Stimulated activated CD8-positive, alpha-beta memory T cell treated with anti-CD3 and anti-CD28 coated beads, Interleukin-2, amount 100 ng/mL, for 1 hour (primary cell): ENCODE results near the gene TOR2A.

ENCODE experiments used
- DNase-seq, 2 donors: peaks; one replicate each; pipeline ENCODE4 v3.0.0-alpha.2; 2020; ENCODE audit warnings: low read depth in 2 of 2

TOR2A gene

DNA sequence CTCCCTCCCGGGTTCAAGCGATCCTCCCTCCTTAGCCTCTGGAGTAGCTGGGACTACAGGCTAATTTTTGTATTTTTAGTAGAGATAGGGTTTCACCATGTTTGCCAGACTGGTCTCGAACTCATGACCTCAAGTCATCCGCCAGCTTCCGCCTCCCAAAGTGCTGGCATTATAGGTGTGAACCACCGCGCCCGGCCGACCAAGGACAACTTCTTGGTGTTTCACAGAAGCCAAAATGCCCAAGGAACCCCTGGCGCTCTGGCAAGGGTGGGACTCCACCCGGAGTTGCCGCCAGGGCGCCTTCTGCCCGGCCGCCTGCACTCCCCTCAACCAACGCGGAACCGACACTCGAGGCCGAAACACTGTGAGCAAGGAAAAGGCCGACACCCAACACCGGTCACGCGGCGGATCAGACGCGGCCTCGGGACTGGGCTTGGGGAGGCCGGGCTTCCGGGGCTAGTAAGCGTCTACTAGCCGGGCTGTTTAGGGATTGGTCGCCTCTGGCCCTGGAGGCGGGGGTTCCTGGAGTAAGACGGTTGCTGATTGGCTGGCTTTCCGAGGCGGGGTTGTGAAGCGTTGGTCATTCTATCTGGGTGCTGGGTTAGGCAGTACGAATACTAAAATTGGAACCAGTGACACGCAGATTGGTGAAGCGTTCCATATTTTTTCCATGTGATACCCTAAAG is 36.0 kb downstream of the TOR2A start:
- DNase-seq: peak; percentile 64 to 74

DNA sequence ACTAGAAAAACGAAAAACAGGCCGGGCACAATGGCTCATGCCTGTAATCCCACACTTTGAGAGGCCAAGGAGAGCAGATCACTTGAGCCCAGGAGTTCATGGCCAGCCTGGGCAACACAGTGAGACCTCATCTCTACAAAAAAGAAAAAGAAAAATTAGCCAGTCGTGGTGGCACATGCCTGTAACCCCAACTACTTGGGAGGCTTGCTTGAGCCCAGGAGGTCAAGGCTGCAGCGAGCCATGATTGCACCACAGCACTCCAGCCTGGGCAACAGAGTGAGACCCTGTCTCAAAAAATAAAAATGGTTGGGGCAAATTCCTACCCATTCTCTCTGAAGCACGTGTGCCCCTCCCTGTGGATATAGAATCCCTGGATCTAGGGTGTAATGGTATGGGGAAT is 36.7 kb downstream of the TOR2A start:
- DNase-seq: no peak

DNA sequence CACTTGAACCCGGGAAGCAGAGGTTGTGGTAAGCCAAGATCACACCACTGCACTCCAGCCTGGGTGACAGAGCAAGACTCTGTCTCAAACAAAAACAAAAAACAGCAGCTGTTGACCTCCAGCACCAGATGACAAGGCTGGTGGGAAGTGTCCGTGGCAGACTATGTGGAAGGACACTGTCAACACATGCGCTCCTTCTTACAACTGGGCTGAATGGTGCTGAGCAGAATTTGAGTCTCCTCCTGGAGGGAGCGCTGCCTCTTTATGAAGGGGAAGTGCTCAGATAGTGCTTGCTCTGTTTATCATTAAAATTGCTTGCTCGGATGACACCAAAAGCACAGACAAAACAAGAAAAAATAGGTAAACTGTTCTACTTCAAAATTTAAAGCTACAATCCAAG is 37.5 kb downstream of the TOR2A start:
- DNase-seq: no peak

DNA sequence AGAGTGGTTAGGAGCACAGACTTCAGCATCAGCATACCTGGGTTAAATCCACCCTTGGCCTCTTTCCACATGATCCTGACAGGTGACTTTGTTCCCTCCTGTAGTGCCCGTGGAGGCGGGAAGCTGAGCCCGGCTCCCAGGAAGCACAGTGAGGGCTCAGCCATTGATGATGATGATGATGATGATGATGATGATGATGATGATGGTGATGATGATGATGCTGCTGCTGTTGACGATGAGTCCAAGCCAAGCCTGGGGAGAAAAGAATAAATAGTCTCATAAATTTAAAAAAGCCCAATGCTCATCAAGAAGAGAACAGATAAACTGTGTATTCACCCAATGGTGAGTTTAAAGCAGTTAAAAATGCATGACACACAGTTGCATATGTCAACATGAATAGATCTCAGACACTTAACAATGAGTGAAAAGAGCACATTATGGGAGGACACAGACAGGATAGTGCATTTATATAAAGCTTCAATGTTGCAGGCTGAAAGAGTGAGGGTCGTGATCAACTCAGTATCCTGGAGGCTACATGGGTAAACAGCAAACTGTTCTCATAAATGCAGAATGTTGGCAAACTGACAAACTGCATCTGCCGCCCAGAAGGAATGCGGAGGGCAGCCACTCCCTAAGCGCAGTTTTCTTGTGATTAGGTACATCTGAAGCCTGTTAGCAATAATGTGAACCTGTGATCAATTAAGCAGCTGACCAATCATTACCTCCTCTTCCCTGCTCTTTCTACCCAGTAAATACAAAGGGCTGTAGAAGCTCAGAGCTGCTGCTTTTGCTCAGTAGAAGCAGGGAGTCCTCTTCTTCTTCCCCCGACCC is 40.0 kb downstream of the TOR2A start:
- DNase-seq: no peak

DNA sequence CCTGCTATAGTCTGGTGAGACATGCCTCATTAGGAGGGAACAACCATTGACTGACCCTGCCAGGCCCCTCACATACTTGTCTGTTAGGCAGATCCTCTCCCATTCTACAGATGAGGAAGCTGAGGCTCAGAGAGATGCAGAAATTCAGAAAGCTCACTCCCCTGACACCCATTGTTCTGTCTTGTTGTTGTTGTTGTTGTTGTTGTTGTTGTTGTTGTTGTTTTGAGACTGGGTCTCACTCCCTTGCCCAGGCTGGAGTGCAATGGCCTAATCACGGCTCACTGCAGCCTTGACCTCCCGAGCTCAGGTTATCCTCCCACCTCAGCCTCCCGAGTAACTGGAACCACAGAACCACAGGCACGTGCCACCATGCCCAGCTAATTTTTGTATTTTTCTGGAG is 41.4 kb downstream of the TOR2A start:
- no peak for DNase-seq

DNA sequence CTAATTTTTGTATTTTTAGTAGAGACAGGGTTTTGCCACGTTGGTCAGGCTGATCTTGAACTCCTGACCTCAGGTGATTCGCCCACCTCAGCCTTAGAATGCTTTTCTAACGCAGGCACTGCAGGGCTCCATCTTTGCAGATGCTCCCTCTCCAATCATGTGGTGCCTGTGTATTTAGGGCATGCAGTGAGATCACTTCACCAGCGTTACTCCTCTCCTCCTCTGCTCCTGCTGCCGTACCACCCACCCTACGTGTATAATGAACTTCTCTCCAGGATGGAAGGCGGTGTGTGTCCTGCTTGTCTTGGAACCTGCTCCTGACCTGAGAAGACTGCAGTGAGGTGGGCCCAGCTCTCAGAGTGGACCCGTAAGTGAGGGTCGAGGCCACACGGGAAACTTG is 42.0 kb downstream of the TOR2A start:
- DNase-seq: no peak

DNA sequence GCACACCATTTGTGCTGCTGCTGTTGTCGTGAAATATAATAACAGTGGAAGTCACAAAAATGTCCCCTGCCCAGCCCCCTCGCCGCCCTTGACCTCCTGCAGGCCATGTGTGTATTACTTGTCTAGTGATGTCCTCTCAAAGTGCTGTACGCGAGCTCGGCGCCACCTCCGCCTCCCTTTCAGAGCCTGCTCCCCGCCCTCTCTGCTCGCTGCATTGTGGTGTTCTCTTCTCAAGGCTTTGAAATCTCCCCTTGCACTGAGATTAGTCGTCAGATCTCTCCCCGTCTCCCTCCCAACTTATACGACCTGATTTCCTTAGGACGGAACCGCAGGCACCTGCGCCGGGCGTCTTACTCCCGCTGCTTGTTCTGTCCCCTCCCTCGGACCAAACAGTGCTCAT is 43.0 kb downstream of the TOR2A start:
- no peak for DNase-seq

DNA sequence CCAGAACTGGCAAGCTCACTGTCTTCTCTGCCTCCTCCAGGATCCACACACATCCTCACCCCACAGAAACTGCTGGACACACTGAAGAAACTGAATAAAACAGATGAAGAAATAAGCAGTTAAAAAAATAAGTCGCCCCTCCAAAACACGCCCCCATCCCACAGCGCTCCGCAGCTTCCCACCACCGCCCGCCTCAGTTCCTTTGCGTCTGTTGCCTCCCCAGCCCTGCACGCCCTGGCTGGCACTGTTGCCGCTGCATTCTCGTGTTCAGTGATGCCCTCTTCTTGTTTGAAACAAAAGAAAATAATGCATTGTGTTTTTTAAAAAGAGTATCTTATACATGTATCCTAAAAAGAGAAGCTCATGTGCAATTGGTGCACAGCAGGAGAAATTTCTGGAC is 44.4 kb downstream of the TOR2A start:
- no peak for DNase-seq

DNA sequence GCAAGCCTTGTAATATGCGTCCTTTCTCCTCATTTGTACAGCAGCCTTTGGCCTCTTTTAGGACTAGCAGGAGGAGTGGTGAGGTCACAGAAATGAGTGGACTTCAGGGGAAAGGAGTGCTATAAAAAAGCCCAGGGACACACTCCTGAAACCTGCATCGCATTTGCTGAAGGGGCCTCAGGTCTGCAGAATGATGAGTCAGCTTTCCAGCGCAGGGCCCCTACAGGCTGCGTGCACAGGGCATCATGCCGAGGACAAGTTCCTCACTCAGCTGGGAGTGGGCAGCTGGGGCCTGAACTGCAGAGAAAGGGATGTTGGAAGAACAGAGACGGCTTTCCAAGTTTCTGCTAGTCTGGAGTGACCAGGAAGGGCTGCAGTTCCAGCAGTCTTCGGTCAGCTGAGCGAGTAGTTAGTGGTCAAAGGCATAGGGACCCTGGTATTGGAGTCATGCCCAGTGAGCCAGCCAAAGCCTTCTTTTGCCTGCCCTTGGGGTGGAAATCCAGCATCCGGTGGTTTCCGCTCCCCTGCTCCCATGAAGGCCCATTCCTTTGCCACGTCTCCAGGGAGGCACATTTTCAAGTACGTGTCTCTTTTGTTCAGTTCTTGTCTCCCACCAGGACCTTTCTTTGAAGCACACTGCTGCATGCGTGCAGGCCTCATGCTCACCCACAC is 45.6 kb downstream of the TOR2A start:
- DNase-seq: no peak

DNA sequence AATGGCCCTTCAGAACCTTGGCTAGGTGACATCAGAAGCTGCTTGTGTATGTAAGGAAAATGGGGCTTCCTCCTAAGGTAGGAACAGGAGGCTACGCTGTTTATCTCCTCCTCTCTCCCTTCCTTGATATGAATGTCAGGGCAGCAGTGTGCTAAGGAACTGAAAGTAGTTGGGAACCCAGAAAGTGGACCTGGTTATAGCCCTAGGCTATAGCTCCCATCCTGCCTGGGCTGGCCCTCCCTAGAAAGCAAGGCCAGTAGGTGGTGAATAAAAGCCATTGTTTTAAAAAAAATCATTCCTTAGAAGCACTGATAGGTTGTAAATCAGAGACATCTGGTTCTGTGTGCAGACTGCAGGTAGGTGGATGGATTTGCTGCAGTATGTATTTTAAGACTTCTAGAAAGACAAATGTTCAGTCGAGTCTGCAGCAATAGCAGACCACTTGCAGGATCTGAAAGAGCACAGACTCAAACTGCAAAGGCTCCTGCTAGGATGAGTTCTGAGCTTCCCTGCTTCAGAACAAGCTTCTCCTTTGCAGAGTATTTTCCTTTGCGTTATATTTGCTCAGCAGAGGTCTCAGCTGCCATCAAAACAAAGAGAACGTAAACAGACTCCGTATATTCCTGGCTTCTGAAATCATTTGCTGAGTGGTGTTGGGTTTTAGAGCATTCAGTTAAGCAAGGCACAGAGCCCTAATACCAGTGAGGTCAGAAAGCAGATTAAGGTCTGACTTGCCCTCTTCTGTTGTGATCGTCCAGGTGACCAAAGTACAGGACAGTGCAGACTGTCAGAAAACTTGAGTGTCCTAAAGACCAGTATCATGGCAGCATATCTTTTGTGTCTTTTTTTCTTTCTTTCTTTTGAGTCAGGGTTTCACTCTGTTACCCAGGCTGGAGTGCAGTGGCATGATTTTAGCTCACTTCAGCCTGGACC is 48.4 kb downstream of the TOR2A start:
- DNase-seq: no peak

DNA sequence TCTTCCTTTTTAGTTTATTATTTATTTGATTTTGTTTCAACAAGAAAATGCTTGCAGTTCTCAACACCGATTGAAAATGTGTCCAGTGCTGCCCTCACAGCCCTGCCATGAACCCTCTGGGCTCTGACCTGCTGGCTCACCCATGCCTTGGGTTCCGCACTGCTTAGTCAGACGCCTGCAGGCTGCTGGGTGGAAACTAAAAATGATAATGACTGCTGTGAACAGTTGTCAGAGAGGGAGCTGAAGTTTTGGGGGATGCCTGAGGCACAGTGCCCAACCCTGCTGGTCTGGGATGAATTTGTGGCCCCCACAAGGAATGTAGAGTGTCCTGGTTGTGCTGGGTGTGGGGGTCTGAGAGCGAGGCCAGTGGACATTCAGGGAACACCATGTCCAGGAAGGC is 50.5 kb downstream of the TOR2A start:
- DNase-seq: no peak

DNA sequence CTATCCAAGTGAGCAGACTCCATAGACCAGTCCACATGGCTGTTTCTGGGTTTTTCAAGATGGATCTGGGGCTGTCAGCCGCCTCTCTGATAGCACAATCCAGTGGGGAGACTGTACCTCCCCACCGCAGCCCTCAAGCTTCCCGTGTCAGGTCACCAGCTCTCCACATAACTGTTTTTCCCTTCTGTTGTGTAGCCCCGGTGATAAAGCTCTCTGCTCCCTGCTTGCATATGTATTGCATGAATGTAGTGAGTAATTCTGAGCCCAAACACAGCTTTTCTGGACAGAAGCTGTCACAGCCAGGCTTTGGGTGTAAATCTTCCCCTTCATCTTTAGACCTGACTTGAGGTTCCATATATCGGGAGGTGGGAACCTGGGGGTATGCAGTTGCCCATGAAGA is 51.4 kb downstream of the TOR2A start:
- no peak for DNase-seq

DNA sequence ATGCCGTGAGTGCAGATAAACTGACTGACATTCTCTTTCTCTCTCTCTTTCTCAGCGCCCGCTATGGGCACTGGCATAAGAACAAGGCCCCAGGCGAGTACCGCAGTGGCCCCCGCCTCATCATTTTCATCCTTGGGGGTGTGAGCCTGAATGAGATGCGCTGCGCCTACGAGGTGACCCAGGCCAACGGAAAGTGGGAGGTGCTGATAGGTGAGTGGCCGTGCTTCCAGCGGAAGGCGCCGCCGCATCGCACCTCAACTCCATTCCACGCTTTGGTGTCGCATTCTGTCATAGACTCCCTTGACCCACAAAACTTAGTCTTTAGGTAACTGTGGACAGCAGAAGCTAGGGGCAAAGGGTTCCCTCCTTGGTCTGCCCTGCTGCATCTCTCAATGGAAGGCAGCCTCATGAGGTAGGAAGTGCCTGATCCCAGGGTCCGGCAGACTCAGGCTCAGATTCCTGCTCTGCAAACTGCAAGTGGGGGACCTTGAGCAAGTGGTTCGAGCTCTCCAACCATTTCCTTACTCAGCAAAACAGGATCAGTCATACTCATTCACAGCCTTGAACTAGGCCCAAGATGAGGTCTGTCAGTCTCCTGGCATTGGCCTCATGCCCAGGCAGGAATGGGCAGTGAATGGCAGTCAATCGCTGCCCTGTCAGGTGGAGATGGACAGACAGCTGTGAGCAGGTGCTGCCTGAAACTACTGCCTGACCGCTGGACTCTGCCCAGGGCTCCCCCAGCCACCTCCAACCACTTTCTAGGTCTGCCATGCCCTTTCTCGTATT is 52.5 kb downstream of the TOR2A start:
- no peak for DNase-seq
